Ovary (tissue), 10 donors: ENCODE results near the gene LENG9. TPM values are rescaled to one million over a fixed set of nuclear protein-coding genes. Genes with fewer than 3 reads are reported as not detected.
"Not testable (repeated sequence)": the region's sequence is repeated elsewhere in the genome, so short reads cannot be mapped to it uniquely, and the experiment has no call there.

Source experiments
- DNase-seq, 5 donors: peaks; one replicate each; pipeline ENCODE4 v3.0.0-alpha.2; 2019 to 2020
- H3K27ac ChIP-seq, 2 donors: fragments of 200-600 bp; one replicate each; pipeline versions ENCODE4 v1.5.1 to v1.8.0; 2019 to 2022
- H3K27me3 ChIP-seq: fragments of 200-600 bp; one replicate; pipeline ENCODE4 v1.8.0; 2022
- H3K36me3 ChIP-seq: fragments of 200-600 bp; sonication (generic); one replicate; pipeline ENCODE4 v1.5.1; 2019
- H3K4me1 ChIP-seq: one replicate; pipeline ENCODE4 v1.8.1; 2013; ENCODE audit warnings: mild to moderate bottlenecking, moderate library complexity; ENCODE audit not compliant: insufficient read depth
- H3K4me3 ChIP-seq: fragments of 200-600 bp; sonication (generic); one replicate; pipeline ENCODE4 v1.5.1; 2017
- H3K9me3 ChIP-seq, 2 donors: fragments of 200-600 bp in 1 of 2; sonication (generic) in 1 of 2; one replicate each; pipeline versions ENCODE4 v1.5.1 to v1.8.1; 2013 to 2019; ENCODE audit warnings: mild to moderate bottlenecking in 1 of 2, moderate library complexity in 1 of 2
- CTCF ChIP-seq, 3 donors: fragments of 450-650 bp in 2 of 3; fragments of 200-600 bp in 1 of 3; IDR thresholded peaks; one replicate each; pipeline versions ENCODE4 v1.5.1 to v1.8.0; 2016 to 2022; ENCODE audit warnings: antibody characterized with exemption in 3 of 3, mild to moderate bottlenecking in 1 of 3
- EP300 ChIP-seq: sonication (generic); formaldehyde crosslinking; IDR thresholded peaks from one replicate; pipeline ENCODE4 v1.6.1; 2017; ENCODE audit warnings: antibody characterized with exemption
- POLR2A ChIP-seq: fragments of 450-650 bp; IDR thresholded peaks from one replicate; pipeline ENCODE4 v1.6.1; 2017; ENCODE audit warnings: antibody characterized with exemption, mild to moderate bottlenecking, moderate library complexity
- WGBS, 3 donors: extraction: QIAGEN DNeasy Blood & Tissue Kit in 1 of 3; methylation state at CpG; one replicate each; pipeline versions ENCODE4 v1.1.5 to v1.1.7; 2013 to 2017; 5-methylcytosine and 5-hydroxymethylcytosine counted together
- intact Hi-C, 4 donors: fragments of 100-400 bp; cut with DNase I; formaldehyde crosslinking; loops; one replicate each; pipeline versions ENCODE4 v1.11.0 to v1.15.1; 2022 to 2023
- long read RNA-seq, 3 donors: library from polyadenylated mRNA in 2 of 3; unstranded in 2 of 3; transcript quantifications; one replicate each; pipeline ENCODE4 v2.0.0 and lab custom pipeline, GENCODE V29; 2021 to 2026
- polyA plus RNA-seq, 2 donors: library from polyadenylated mRNA; stranded (reverse); fragments of 200-250 nt in 1 of 2; fragments of 350-450 nt in 1 of 2; fragmentation: Illumina TruSeq in 1 of 2; extraction: RNeasy Lipid Tissue Mini Kit (QIAGEN cat#74804) in 1 of 2; gene quantifications; one replicate each; pipeline ENCODE4 v1.2.3, GENCODE V29; 2013 to 2014
- total RNA-seq, 7 donors: library from RNA; depleted of rRNA in 2 of 7; stranded (reverse); fragments of >200 nt in 2 of 7; fragmentation: NEBNext Ultra II Directional in 3 of 7; extraction: Animal tissue kit (Norgen Biotek cat#: 25700) in 3 of 7; gene quantifications; one replicate each; pipeline versions ENCODE4 v1.1.0 to v1.2.4, GENCODE V29; 2016 to 2023
- donor health status: DM: no; HTN: no; CAD: no; lungs with moderate emphysema.
- donor health status: DM: no; HTN: no; CAD: no.
- donor health status: Bipolar disorder and iron deficiency.
- donor health status: DM: yes; HTN: yes; CAD: no.
- donor health status: DM: no; HTN: no; CAD: no.
- donor health status: DM: yes; HTN: yes; CAD: no.

The LENG9 gene
- total RNA-seq: 1 to 10 TPM; 2.7 to 8.3 (median 5.5) TPM
- polyA plus RNA-seq: 1 to 10 TPM in 1 of 2 donors, under 1 TPM in 1; 0.70 to 3.0 TPM
- long read RNA-seq, donor 1: 0 reads
- long read RNA-seq, donor 2, transcript LENG9-203 (1 exons, 1,916 nt): major isoform, 50 of 50 reads
- long read RNA-seq, donor 2, partial matches to known transcripts: 0 of 50 reads
- long read RNA-seq, donor 2, other reads (novel, unspliced or antisense): 0 of 50 reads
- long read RNA-seq, donor 3: 0 reads

- DNase-seq: peak; percentile 95 to 98 (median 96)
- intact Hi-C loops: no loop called here
- TF ChIP-seq CTCF (IDR thresholded peaks at IDR 0.05) (no peak), POLR2A (peak; percentile 68), EP300 (peak; percentile 65)
- 0 to 1% (median 0%) methylated on average over 30 to 41 of the region's 41 CpGs for WGBS, 3 donors
- Histone ChIP-seq H3K9me3 (no peaks in the 10 kb centered on the region), H3K4me3 (peak within 1 kb of the TSS; percentile 56), H3K36me3 (no peaks in the 10 kb centered on the region), H3K4me1 (peaks cover 12% of the 10 kb centered on the region), H3K27me3 (no peaks in the 10 kb centered on the region), H3K27ac (peak within 1 kb of the TSS; percentile 67 to 68)
Measured at GRCh38 chr19:54463531-54464043, at the start of gene LENG9. Gene LENG9 (minus strand): TSS chr19:54463778. CDS start chr19:54463526, 252 bp downstream.

GRCh38 chr19:54509200-54509940 is 45.8 kb upstream of the LENG9 start:
- H3K27ac ChIP-seq, H3K4me1 ChIP-seq, H3K36me3 ChIP-seq, H3K27me3 ChIP-seq, H3K4me3 ChIP-seq, intact Hi-C loops, H3K9me3 ChIP-seq, DNase-seq: not testable (repeated sequence)
- WGBS, 3 donors: 25 to 71% (median 61%) methylated on average over 6 to 13 of the region's 21 CpGs

- H3K4me3 ChIP-seq, H3K27ac ChIP-seq, H3K36me3 ChIP-seq, DNase-seq, intact Hi-C loops, H3K9me3 ChIP-seq, H3K4me1 ChIP-seq, H3K27me3 ChIP-seq: not testable (repeated sequence)
- 63 to 90% (median 68%) methylated on average over 2 of the region's 3 CpGs for WGBS, 3 donors
Measured at GRCh38 chr19:54508487-54508886, 44.9 kb upstream of the LENG9 start.

GRCh38 chr19:54507824-54508223 is 44.2 kb upstream of the LENG9 start:
- no peak for DNase-seq
- H3K36me3 ChIP-seq: no peaks in the 10 kb centered on the region
- no peaks in the 10 kb centered on the region for H3K27me3 ChIP-seq
- TF ChIP-seq POLR2A (no peak), EP300 (no peak), CTCF (IDR thresholded peaks at IDR 0.05) (no peak)
- WGBS, 3 donors: 45 to 54% (median 53%) methylated on average over 12 of the region's 12 CpGs
- H3K4me1 ChIP-seq: no peaks in the 10 kb centered on the region
- no peak overlapping the region for H3K27ac ChIP-seq
- no peak overlapping the region for H3K4me3 ChIP-seq
- H3K9me3 ChIP-seq: no peaks in the 10 kb centered on the region
- intact Hi-C loops: no loop called here

GRCh38 chr19:54507038-54507717 is 43.6 kb upstream of the LENG9 start:
- H3K4me1 ChIP-seq, H3K4me3 ChIP-seq, H3K36me3 ChIP-seq, DNase-seq, H3K27ac ChIP-seq, H3K9me3 ChIP-seq, intact Hi-C loops, H3K27me3 ChIP-seq: not testable (repeated sequence)
- WGBS, 3 donors: 54 to 69% (median 55%) methylated on average over 8 to 12 of the region's 15 CpGs
